NCI-H1105 (cell line): Measurements from ENCODE around the gene SV2A.
"Not testable (repeated sequence)": the region's sequence is repeated elsewhere in the genome, so short reads cannot be mapped to it uniquely, and the experiment has no call there.

Experiments
- DNase-seq: peaks from one replicate; lab custom pipeline; 2025; lab: John Stamatoyannopoulos, UW

Gene SV2A, protein sequence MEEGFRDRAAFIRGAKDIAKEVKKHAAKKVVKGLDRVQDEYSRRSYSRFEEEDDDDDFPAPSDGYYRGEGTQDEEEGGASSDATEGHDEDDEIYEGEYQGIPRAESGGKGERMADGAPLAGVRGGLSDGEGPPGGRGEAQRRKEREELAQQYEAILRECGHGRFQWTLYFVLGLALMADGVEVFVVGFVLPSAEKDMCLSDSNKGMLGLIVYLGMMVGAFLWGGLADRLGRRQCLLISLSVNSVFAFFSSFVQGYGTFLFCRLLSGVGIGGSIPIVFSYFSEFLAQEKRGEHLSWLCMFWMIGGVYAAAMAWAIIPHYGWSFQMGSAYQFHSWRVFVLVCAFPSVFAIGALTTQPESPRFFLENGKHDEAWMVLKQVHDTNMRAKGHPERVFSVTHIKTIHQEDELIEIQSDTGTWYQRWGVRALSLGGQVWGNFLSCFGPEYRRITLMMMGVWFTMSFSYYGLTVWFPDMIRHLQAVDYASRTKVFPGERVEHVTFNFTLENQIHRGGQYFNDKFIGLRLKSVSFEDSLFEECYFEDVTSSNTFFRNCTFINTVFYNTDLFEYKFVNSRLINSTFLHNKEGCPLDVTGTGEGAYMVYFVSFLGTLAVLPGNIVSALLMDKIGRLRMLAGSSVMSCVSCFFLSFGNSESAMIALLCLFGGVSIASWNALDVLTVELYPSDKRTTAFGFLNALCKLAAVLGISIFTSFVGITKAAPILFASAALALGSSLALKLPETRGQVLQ

DNA sequence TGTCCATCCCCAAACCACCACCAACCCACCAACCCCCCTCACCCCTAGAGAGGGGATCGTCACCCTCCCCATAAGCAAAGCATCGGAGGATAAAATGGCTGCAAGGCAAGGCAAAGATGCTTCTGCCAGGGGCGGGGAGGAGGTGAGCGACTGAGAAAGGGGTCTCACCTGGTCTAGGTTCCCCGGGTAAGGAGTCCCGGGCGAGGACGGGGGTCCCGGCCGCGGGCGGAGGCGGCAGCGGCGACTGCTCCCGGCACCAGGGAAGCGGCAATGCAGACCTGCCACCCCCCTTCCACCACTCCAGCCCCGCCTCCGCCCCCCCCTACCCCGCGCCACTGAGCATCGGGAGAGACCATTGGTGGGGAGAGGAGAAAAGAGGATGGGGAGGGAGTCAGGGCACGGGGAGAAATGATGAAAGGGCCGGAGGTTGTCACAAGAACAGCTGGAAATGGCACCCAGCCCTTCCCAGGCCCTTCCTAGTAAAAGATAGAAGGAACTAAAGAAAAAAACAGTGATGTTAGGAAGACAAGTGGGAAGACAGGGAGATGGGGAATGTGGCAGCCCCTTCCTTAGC is at the start of gene SV2A:
SV2A (minus strand) TSS at position 274 of the 574 bp plus-strand sequence. CDS start 4,004 bp downstream, outside the sequence.
- DNase-seq, result peak; percentile 80

DNA sequence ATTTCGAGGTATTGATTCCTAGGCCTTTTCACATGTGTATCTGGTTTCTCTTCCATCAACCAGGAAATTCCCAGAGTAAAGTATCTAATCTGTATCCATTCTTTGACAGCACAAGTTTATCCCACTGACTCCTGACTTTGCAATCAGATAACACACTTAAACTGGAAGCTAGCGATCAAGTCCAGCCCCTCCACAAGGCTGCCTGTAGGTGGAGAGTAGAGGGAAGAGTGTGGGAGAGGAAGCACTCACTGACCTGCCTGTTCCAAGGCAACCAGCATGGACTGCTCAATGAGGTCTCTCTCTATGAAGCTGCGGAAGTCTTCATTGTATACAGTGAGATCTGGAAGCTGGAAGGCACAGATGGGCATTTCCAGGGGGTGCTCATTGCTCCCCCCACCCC is 49.4 kb upstream of the SV2A start:
- no peak for DNase-seq

DNA sequence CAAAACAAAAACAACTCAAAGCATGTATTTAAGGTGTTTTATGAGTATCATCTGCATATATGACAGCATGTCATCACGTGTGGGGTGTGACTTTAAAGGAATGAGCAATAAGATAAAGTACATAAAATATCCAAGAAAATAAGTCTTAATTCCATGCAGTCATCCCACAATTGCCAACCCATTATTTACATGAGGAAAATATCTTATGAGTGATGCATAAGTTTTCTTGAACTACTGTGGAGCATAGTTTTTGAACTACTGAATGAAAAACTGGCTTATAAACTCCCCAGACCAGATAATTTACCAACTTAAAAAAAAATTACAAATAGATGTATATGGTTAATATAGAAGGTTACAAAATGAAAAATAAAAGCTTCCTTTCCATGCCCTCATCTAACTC is 48.8 kb upstream of the SV2A start:
- DNase-seq, result no peak

DNA sequence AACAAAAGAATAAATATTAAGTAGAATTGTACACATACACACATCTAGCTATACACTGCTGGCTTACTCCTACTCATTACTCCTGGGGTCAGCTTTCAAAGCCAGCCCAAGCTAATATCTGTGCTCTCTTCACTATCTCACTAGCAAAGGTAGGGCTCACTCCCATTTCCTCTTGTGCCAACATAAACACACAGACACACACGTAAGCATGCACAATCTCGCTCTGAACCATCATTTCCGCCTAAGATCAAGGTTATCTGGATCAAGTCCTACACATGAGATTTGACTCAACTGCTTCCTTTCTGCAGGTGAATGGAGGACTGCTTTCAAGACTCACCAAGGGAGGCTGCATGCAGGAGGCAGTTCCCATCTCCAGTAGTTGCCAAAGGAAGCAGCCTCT is 47.8 kb upstream of the SV2A start:
- DNase-seq, result no peak

DNA sequence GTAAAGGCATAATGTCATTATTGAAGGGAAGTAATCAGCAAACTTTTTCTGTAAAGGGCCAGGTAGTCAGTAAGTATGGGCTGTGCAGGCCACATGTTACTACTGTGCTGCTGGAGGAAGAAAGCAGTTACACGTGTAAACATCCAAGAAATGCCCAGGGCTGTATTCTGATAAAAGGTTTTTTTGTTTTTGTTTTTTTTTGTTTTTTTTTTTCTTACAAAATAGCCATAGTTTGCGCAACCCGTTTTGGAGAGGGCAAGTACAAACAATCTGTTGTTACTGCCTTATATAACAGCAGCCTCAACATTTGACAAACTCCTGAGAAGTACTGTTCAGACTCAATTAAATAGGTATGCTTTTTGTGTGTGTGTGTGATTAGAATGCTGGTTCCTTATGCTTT is 45.7 kb upstream of the SV2A start:
- DNase-seq, result no peak

DNA sequence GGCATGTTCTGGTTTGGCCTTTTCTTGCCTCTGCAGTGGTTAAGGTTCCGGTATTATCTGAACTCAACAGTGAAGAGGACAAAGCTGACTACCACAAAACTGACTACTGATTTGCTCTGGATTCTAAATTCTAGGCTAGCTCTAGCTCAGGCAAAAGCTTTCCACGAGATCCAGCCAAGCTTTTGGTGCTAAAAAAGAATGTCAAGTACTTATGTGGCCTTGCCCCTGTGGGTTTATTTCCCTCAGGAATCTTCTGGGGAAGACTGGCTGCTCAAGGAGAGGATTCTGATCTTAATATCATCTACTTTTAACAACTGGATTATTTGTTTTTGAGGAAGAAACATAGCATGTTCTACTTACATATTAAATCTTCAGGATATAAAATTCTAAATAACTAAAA is 45.1 kb upstream of the SV2A start:
- DNase-seq, result no peak

DNA sequence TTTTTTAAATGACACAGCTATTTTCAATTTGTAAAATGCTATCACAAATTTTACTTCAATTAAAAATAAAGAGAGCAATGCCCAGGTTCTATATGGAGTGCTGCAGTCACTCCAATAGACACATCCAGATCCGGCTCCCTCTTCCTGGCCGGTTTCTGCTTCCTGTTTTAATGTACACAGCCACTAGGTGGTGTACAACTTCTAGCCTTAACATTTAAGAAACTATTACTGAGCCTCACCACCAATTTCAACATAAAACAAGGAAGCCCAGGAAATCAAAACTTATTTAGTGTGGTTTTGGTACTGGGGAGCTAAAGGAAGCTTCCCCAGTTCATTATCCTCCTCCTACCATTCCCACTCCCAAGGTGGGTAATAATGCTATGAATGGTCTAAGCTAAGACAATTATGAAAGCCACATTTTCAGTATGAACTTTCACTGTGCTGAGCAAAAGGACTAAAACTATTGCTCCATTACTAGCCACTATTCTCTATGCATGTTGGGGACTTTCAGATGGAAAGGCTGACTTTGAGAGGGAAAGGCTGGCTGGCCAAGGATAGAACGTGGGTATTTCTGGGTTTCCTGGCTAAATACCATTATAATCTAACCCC is 44.5 kb upstream of the SV2A start:
- peak; percentile 63 for DNase-seq

DNA sequence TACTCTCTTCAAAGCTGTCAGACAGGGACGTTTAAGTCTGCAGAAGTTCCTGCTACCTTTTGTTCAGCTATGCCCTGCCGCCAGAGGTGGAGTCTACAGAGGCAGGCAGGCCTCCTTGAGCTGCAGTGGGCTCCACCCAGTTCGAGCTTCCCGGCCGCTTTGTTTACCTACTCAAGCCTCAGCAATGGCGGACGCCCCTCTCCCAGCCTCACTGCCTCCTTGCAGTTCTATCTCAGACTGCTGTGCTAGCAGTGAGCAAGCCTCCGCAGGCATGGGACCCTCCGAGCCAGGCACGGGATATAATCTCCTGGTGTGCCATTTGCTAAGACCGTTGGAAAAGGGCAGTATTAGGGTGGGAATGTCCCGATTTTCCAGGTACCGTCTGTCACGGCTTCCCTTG is 39.9 kb upstream of the SV2A start:
- not testable (repeated sequence) for DNase-seq

DNA sequence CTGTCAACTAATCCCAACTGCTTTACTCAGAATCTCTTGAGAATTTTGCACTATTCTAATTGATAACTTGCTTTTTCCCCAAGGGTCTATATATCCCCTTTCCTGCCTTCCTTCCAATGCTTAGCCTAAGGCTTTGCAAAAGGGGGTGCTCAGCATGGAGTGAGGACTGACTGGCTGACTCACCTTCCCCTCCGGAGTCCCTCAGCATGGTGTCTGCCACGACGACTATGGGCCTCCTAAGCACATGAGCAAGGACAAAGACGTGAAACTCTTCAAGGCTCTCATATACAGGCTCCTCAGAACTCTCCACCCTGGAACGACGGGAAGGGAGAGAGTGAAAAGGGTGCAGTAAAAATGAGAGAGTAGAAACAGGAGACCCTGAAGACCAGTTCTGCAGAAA is 32.3 kb upstream of the SV2A start:
- no peak for DNase-seq

DNA sequence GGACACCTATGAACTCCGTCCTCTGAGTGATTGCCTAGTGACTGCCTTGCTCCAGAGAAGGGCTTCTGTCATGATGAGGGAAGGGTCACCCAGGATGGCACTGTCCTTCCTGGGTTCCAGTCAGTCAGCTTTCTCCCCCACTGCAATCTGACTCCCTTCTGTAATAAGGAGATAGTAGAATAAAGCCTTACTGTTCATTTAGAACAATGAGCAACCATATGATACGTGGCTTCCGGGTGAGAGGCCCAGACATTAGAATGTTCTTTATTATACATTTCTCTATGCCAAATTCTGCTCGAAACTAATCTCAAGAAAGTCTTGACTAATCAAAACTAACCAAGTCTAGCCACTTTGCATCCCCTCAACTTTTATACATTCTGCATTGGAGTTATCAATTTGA is 27.6 kb upstream of the SV2A start:
- DNase-seq, result no peak

DNA sequence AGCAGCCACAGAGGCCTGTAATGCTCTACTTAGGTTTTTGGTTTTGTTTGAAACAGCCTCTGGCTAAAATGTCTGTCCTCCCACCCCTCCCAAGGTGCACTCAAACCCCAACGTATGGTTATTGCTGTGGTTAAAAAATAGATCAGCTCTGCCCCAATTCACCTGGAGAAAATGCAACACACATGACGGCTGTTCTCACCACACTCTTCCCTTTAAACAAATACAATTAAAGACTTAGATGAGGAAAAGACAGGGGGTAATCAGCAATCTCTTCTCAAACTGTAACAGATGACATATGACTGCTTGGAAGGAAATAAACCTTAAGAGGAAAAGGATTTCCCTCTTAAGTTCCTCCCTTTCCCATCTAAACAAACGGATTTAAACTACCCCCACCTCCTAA is 25.2 kb upstream of the SV2A start:
- no peak for DNase-seq

DNA sequence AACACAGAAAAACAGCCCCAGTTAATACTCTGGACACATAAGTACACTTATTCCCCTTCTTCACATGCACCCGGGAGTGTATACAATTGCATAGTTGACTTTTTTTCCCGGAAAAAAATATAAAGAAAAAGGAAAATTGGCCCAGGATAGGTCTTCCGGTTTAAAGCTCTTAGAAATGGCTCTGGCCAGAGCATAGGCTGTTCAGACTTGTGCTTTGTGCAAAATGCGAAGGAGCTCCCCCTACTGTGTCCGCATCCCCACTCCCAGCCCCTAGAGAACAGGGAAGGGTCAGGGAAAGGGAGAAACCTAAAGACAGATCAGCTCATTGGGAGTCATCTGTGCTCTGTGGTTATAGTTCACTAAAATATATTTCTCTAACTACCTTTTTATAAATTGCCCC is 24.6 kb upstream of the SV2A start:
- no peak for DNase-seq

DNA sequence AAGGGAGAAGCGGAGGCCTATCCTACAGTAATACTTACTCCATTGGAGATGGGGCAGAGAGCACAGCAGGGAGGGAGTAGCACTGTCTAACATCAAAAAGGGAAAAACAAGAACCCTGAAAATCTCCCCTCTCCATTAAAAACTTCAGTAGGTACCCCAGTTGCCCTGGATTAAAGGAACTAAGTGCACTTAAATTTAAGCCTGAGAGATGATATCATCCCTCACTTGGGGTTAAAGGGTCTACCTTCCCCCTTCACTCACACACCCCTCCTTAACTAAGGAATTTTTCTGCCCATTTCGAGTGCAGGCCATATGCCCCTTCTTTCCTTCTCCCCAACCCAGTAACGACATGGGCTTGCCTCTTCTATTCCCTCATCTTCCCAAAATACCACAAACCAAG is 22.8 kb upstream of the SV2A start:
- DNase-seq, result no peak

DNA sequence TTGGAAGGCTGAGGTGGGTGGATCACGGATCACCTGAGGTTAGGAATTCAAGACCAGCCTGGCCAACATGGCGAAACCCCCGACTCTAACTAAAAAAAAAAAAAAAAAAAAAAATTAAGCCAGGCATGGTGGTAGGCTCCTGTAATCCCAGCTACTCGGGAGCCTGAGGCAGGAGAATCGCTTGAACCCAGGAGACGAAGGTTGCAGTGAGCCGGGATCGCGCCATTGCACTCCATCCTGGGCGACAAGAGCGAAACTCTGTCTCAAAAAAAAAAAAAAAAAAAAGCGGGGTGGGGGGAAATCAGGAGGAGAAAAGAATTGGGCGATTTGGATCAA is 21.0 kb upstream of the SV2A start:
- DNase-seq, result not testable (repeated sequence)

DNA sequence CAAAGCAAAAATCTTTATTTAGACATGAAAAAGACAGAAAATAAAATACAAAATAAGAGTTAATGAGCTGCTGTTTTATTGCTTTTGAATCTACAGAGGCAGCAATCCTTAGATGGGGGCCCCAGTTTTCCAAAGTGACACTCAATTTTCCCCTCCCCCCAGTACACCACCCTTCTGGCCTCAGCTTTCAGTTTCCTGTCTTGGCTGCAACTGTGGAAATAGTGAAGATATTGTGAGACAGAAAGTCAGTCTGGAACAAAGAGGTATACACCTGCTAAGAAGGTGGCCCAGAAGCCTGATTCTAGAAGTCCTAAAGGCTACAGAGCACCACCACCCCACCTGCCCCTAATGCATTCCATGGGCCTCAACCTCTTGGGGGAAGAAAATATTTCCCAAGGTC is 20.1 kb upstream of the SV2A start:
- DNase-seq, result no peak

DNA sequence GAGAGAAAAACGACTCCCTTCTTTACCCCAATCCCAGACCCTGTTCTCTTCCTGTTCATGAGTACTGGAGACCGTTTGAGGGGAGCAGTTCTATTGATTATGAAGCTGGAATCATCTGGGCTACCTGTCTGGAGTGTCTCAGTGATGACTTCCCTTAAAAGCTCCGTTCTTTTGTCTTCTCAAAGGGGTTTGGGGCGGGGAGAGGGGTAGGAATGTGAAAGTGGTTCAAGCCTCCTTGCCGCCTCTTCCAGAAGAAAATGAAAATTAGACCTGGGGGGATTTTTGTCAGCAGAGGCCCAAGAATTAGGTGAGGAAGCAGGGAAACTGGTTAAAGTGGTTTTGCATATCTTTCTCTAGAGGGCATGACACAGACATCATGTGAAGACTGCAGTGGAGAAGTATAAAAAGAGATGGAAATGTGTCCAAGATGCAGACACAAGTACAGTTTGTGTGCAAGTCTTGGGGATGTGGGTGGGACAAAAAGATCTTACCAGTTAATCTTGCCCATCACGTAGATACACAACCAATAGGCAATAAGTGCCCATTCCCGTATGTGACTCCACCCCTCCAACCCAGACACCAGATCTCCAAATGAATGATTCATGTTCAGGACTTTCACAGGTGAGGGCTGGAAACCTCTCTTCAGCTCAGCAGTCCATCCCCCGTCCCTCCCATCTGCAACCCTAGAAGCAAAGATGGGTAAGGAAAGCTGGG is 19.5 kb upstream of the SV2A start:
- DNase-seq, result no peak

DNA sequence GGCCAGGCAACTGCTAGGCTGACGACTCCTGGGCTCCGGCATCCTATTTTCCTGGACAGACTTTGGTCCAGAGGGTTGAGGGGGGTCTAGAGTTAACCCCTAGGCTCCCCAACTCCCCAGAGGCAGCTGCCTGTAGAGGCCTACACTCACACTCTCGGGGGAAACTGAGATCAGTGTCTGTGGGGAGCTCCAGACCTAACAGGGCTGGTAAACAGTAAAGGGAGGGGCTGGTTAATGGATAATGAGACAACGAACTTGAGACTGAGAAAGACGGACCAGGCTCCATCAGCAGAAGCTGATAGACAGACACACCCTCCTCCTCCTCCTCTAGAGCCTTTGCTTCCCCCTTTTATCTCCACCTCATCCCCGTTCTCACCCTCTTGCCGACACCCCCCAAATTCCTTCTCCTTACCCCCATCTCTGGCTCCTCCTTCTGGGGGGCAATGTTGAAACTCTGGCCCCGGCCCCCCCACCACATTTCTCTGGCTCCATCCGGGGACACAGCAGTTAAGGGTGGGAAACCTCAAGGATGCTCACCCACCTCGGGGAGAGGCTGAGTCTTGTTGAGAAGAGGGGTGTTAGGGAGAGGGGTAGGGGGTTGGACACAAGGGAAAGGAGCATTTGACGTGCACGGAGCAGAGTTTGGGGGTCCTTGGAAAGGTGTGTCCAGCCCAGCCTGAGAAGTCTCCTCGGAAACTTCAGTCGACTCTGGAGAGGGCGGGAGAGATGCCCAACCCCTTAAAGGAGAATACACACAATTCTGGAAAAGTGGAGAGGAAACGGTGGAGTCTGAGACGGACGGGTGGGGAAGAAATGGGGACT is 18.7 kb upstream of the SV2A start, which contains the start of gene MTMR11:
MTMR11 (minus strand) TSS at position 710 of the 822 bp plus-strand sequence; CDS start at position 478, 232 bp downstream.
- no peak for DNase-seq

DNA sequence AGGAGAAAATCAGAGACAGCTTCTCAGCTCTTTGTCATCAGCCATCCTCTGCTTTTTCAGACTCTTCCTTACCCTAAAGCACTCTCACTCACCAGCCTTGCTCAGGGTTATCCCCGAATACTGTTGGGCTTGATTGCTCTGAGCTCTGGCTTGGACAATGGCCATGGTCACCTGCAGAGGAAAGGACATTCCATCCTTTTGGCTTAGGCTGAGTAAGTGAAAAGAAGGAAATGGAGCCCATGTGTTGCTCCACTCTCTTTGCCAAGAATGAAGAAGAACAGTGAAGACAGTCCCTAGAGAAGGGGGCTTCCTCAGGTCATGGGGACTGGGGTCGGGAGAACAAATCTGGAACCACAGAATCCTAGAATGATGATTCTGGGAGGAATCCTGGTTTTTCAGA is 16.7 kb upstream of the SV2A start:
- DNase-seq, result no peak

DNA sequence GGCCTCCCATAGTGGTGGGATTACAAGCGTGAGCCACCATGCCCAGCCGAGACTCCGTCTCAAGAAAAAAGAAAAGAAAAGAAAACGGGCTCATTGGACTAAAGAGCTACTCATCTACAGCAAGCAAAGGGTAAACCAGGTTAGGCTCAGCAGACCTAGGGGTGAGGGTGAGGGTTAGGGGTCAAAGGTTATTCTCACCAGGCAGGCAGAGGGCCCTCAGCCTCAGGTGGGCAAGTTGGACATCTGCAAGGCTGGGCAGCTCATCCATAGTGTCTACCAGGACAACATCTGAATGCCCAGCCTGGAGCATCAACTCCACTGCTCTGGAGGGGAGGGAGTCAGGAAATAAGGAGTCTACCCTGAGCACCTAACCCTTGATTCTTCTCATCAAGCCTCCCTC is 15.6 kb upstream of the SV2A start:
- DNase-seq, result no peak

DNA sequence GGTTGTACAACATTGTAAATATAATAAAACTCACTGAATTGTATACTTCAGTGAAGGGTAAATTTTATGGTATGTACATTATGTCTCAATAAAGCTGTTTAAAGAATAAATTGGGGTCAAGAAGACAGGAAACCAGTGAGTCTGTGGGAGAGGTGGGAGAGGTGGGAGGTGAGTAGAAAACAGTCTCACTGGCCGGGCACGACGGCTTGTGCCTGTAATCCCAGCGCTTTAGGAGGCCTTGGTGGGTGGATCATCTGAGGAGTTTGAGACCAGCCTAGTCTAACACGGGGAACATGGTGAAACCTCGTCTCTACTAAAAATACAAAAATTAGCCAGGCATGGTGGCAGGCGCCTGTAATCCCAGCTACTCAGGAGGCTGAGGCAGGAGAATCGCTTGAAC is 14.8 kb upstream of the SV2A start:
- DNase-seq, result no peak

DNA sequence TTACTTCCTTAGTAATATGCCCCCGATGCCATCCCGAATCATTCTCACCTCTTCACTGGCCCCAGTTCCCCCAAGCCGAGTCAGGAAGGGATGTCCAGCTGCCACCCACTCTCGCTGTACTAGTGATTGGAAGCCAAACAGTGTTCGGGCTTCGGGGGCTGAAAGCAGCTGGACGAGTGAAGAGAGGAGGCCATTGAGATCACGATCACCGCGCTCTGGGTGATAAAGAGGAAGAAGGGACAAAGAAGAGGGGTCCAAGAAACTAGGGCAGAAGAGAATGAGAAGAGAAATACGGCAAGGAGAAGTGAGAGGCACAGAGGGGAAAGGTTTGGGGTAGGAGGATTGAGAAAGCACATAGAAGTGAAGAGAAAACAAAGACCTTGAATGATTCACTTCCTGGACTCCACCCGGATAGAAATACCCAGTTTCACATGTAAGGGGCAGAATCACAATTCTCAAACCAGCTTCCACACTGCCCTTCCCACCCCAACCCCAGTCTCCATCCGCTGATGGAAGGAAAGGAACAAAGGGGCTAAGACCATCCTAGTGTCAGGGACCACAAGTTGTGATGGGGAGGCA is 13.7 kb upstream of the SV2A start:
- DNase-seq, result no peak
